NT2/D1 (cell line): ENCODE measurements around the gene DOK3.

Experiments used
- SUZ12 ChIP-seq: IDR thresholded peaks from 2 replicates; pipeline ENCODE4 v1.6.1; 2011; ENCODE audit not compliant: insufficient read length, insufficient read depth; ENCODE audit errors: extremely low read depth
- YY1 ChIP-seq: IDR thresholded peaks from 2 replicates; pipeline ENCODE4 v1.6.1; 2011; ENCODE audit not compliant: insufficient read length, insufficient read depth
- ZNF274 ChIP-seq: IDR thresholded peaks from 2 replicates; pipeline ENCODE4 v1.6.1; 2011; ENCODE audit warnings: mild to moderate bottlenecking, low read depth, low read length

DNA sequence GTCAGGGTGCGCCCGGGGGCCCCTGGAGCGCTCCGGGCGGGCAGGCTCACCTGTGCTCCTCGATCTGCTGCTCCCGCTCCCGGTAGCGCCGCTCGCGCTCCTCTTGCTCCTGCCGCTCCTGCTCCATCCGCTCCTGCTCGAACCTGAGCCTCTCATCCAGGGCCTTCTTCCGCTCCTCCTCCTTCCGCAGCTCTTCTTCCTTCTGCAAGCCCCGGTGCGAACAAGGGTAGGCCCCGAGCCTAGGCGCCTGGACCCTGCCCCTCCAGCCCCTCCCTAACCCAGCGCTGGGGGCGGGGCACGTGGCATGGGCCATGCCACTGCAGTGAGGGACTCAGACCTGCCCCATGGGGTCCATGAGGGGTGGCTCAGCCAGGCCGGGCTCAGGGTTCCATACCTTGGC lies 42.8 kb downstream of the DOK3 start:
- TF ChIP-seq YY1 (no peak), SUZ12 (no peak), ZNF274 (no peak)
